AG09309 (cell line): ENCODE measurements around the gene ARHGEF39.
A peak's percentile ranks its signal among the peaks of the same experiment; 100 is the strongest.

Source experiments
- DNase-seq: peaks from one replicate; pipeline ENCODE4 v3.0.0-alpha.2; 2010; ENCODE audit warnings: low read depth
- H3K4me3 ChIP-seq: 2 replicates; pipeline ENCODE4 v1.5.1; 2011; ENCODE audit warnings: mild to moderate bottlenecking, low read depth, low read length, moderate library complexity; ENCODE audit not compliant: control insufficient read depth
- TF ChIP-seq, protein P1 (sequence below): IDR thresholded peaks from 2 replicates; pipeline ENCODE4 v1.5.1; 2011; ENCODE audit warnings: mild to moderate bottlenecking, low read depth, low read length, inconsistent platforms; ENCODE audit not compliant: insufficient read depth, control insufficient read depth; ENCODE audit errors: missing control alignments

Gene ARHGEF39

DNA sequence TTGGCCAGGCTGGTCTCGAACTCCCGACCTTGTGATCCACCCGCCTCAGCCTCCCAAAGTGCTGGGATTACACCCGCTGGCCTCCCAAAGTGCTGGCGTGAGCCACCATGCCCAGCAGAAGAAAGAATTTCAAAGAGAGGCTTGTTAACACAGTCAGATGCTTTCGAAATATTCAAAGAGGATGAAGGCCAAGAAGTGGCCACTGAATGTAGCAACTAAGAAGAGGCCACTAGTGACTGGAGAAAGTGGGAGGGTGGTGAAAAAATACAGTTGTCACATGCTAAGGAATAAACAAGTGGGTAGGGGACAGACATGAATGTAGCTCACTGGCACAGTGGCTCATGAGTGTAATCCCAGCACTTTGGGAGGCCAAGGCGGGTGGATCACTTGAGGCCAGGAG is 37.7 kb upstream of the ARHGEF39 start:
- TF ChIP-seq, protein P1, sequence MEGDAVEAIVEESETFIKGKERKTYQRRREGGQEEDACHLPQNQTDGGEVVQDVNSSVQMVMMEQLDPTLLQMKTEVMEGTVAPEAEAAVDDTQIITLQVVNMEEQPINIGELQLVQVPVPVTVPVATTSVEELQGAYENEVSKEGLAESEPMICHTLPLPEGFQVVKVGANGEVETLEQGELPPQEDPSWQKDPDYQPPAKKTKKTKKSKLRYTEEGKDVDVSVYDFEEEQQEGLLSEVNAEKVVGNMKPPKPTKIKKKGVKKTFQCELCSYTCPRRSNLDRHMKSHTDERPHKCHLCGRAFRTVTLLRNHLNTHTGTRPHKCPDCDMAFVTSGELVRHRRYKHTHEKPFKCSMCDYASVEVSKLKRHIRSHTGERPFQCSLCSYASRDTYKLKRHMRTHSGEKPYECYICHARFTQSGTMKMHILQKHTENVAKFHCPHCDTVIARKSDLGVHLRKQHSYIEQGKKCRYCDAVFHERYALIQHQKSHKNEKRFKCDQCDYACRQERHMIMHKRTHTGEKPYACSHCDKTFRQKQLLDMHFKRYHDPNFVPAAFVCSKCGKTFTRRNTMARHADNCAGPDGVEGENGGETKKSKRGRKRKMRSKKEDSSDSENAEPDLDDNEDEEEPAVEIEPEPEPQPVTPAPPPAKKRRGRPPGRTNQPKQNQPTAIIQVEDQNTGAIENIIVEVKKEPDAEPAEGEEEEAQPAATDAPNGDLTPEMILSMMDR = no peak
- H3K4me3 ChIP-seq = no peak overlapping the region
- DNase-seq = no peak

GRCh38 chr9:35700942-35701341 is 35.9 kb upstream of the ARHGEF39 start:
- TF ChIP-seq, protein P1 = no peak
- DNase-seq = no peak
- no peak overlapping the region for H3K4me3 ChIP-seq

GRCh38 chr9:35700031-35700430 is 35.0 kb upstream of the ARHGEF39 start:
- DNase-seq = no peak
- no peak overlapping the region for H3K4me3 ChIP-seq
- TF ChIP-seq, protein P1 = no peak

- DNase-seq = no peak
- TF ChIP-seq, protein P1 = no peak
- no peak overlapping the region for H3K4me3 ChIP-seq
Observed at GRCh38 chr9:35698231-35698630, 33.2 kb upstream of the ARHGEF39 start.

GRCh38 chr9:35697486-35697885 is 32.5 kb upstream of the ARHGEF39 start:
- H3K4me3 ChIP-seq = no peak overlapping the region
- TF ChIP-seq, protein P1 = no peak
- no peak for DNase-seq

GRCh38 chr9:35696520-35697215 is 31.7 kb upstream of the ARHGEF39 start:
- no peak for DNase-seq

More at GRCh38 chr9:35696520-35697215, 31.7 kb upstream of the ARHGEF39 start:
- H3K4me3 ChIP-seq = no peak overlapping the region
- TF ChIP-seq, protein P1 = peak; percentile 89
